GM19468 (cell line): ENCODE measurements around the gene CKS1B.
A peak's percentile ranks its signal among the peaks of the same experiment; 100 is the strongest.

Source experiments
- ATAC-seq: cut with Tn5 transposase; IDR thresholded peaks from one replicate; pipeline ENCODE4 v1.9.1; 2021; ENCODE audit warnings: mild to moderate bottlenecking, moderate library complexity, moderate number of reproducible peaks; ENCODE audit not compliant: unreplicated experiment; ENCODE audit errors: extremely low read depth

CKS1B gene

DNA sequence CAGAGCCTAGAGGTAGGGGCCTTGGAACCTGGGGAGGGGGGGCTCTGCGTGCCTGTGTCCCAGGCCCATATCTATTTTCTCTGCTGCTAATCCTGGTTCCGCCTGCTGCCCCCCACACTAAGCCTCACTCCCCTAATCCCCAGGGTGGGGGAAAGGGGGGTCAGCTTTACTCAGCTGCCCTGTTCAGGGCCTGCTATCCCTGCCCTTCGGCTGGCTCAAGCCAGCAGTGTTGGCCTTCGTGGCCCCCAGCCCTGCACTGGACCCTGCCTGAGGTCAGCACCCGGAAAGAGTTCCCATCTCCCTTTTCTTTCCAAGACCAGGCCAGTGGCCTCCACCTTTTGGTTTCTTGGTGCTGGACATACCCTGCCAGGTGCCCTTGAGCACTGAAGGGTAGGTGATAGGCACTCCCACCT, 36.5 kb downstream of the CKS1B start:
- ATAC-seq, result no peak

GRCh38 chr1:155011437-155012025, 37.0 kb downstream of the CKS1B start:
- ATAC-seq, result no peak

DNA sequence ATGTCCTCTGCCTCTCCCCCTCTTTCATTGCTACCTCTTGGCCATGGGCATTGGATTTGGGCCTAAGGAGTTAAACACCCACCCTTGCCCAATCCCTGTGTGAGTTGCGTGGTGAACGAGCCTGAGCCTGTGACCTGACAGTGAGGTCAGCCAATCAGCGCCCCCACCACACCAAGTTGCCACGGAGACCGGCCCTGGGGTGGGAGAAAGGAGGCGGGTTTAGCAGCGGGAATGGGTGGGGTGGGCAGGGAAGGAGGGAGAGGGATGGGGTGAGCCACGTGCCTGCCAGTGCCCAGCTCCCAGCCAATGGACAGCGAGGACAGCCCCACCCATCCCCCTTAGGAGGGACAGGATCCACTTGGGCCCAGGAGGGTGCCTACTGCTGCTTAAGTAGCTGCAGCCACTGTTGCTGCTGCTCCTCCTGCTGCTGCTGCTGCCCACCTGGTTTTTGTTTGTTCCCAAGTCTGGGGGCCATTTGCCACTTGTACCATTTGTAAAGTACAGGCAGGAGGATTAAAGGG, 37.6 kb downstream of the CKS1B start:
- no peak for ATAC-seq

DNA sequence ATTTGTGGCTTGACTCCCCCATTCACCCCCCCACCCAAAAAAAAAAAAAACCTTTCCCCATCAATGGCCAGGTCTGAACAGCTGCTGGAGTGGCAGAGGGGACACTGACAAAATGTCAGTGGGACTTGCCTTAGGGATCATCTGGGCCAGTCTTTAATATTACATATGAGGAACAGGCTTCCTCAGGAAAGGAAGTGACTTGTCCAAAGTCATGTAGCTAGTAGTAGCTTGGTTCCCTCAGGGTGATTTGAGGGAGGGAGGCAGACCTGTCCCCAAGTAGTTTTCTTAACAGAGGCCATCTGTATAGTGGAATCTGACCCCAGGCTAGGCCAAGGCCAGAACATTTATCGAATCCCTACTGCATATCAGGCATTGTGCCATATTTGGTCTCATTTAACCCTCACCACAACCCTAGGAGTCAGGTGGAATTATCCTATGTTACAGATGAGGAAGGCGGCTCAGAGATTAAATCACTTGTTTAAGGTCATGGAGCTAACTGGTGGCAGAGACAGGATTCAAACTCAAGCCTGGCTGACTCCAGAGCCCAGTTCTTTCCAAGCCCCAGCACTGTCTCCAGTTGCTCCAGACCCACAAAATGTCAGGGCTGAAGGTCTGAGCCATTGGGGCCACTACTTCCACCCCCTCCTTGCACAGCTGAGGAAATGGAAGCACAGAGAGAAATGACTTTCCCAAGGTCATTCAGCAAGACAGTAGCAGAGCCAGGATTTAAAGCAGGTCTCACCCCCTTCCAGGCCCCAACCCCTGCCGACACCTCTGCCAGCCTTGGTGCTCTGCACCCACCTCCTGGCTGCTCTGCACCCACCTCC, 38.5 kb downstream of the CKS1B start:
- ATAC-seq, result no peak

- no peak for ATAC-seq
Measured at GRCh38 chr1:155013632-155014031, 39.2 kb downstream of the CKS1B start.

GRCh38 chr1:155014709-155015508, 40.4 kb downstream of the CKS1B start:
- ATAC-seq, result no peak

GRCh38 chr1:155015527-155016230, 41.2 kb downstream of the CKS1B start:
- no peak for ATAC-seq

DNA sequence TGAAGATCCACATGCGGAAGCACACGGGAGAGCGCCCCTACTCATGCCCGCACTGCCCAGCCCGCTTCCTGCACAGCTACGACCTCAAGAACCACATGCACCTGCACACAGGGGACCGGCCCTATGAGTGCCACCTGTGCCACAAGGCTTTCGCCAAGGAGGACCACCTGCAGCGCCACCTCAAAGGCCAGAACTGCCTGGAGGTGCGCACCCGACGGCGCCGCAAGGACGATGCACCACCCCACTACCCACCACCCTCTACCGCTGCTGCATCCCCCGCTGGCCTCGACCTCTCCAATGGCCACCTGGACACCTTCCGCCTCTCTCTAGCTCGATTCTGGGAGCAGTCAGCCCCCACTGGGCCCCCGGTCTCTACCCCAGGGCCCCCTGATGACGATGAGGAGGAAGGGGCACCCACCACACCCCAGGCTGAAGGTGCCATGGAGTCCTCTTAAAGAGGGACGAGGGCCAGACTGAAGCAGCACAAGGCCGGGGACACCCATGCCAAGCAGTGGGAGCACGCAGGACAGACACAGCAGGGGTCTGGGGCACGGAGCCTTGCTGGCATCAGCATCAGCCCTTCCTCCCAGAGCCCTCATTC, 41.9 kb downstream of the CKS1B start:
- ATAC-seq, result no peak

DNA sequence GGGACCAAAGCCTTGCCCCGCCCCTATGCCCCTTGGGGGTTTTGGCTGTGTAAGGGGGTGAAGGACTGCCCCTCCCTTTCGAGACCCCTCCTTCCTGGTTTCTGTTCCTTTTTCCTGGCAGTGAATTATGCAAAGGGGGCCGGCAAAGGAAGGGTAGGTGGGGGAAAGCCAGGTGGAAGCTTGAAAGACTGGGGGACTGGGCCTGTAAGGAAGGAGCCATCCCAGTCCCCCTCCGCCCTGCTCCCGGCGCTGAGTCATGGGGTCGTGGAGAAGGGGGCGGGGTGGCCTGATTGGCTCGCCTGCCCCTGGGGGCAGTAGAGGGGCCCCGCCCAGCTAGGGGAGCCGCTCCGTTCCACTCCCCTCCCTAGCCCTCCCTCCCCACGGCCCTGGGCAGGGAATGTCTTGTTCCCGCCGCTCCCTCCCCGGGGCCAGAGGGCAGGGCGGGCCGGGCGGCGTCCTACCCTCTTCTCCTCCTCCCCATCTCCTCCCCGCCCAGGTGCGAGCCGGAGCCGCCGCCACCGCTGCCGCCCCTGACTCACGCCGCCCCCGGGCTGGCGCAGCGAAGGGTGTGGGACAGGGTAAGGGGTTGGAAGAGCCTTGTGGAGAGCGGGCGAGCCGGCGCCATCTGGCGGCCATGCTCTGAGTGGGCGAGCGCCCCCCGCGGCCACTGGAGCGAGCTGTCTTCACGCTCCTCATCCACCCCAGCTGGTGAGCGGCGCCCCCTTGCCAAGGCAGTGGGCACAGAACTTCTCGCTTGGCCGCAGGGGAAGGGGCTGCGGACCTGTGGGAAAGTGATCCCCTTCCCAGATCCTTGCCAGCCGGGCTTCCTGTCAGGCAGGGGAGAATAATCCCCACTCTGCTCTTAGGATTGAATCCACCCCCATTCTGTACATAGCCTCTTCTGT, 42.8 kb downstream of the CKS1B start:
- peak; percentile 56 for ATAC-seq

GRCh38 chr1:155017946-155018316, 43.5 kb downstream of the CKS1B start:
- no peak for ATAC-seq

DNA sequence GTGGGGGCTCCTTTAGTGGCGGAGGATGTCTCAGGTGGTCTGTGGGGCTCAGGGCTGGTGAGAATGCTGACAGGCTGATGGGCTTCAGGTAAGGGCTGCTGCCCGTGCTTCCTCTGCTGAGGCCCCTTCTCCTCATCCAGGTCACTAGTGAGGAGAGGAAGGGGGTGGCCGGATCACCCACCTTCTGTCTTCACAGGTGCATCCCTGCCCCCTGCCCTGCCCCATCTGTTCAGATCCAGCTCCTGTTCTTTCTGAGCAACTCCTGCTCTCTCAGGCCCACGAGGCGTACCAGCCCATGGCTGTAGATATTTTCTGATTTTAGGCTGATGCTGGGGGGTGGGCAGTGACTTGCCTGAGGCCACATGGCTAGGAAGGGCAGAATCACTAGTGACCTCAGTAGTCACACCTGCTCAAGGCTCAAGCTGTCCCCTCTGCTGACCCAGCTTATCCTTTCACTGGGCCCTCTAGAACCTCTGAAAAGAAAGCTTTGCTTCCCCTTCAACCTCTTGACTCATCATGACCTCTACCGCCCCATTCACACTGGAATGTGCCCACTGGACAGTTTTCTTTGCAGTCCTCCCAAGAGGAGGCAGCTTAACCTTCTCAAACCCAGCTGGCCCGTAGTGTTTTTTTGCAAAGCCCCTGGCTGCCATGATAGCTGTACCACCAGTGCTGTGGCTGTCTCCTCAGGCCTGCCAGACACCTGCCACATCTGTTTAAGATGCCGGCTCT, 44.3 kb downstream of the CKS1B start:
- ATAC-seq, result no peak

DNA sequence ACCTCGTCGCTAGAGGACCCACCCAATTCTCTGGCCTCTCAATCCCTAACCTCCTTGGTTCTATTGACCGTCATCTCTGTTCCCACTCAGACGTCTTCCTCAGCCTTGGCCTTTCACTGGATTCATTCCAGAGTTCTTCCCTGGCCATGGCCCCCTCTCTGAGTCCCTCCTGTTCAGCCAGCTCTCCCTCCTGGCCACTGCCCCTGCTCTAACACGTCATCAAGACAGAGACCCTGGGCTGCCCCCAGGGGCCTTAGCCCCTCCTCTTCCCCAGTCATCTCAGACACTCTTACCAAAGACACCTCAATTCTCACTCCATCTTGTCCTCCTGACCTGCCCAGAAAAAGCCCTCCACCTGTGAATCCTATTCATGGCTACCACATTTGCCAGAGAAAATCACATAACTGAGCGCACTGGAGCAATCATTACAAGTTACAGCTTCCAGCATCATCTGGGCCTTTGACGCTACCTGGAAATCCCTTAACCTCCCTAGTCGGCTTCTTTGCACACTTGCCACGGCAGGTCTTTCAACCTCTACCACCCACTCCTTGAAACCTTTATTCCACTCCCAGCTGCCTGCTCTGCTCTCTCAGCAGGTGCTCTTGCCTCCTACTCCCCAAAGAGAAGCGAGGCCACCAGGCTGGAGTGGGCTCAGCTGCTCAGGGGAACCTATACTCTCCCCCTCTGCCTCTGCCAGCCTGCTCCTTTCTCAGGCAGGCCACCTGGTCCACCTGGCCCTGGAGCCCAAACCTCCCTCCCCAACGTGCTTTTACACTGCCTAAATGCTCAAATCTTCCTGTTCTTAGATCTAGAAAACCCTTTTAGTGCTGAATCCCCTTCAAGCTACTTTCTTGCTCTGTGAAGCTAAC, 45.1 kb downstream of the CKS1B start:
- ATAC-seq, result no peak

- no peak for ATAC-seq
Measured at GRCh38 chr1:155022136-155022926, 47.9 kb downstream of the CKS1B start.

DNA sequence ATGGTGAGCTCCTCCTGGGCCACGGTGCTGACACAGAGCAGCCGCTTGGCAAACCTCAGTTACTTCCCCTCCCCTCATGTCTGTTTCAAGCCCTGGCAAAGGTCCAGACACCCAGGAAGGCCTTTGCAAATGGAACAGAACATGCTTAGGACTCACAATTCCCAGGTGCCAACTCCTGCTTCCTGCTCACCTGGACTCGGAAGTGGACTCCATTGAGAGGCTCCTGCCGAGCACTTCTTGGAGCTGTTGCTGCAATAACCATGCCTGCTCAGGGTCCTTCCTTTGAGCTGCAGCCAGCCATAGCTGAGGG, 48.4 kb downstream of the CKS1B start:
- no peak for ATAC-seq

DNA sequence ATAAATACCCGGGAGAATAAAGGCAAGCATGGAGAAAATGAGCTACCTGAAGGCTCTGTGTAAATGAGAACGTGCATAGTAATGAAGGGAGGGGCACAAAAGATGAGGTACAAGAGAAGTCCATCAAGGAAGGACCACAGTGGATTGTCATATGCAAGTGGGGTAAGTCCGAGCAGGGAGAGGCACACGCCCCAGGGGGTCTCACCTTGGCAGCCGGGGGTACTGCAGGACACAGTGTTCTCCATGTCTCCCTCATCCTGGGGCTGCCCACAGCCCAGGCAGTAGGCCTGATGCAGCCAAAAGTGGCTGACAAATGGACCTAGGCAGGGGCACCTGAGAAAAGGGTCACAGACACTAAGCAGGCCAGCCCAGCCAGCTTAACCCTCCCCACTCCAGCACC, 49.1 kb downstream of the CKS1B start:
- ATAC-seq, result no peak

DNA sequence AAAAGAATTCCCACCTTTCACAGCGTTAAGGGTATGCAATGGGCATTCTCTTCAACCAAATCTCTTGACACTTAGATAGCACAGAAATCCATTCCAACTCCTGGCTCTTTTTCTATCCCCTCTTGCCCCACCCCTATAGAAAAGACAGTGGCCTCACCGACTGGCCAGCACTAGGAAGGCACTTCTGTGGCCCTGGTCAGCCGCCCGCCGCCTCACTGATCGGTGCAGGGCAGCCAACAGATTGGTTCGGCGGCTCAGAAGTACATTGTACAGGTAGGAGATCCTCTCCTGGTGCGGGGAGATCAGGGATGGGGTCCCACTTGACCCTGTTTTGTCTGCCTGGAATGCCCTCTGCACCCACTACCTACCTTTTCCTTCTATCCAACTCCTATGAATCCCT, 49.8 kb downstream of the CKS1B start:
- ATAC-seq, result no peak

GRCh38 chr1:155026154-155026553, 51.7 kb downstream of the CKS1B start:
- no peak for ATAC-seq
